GM23248 (cell line): ENCODE results near the gene SLC35E2B. TPM values are rescaled to one million over a fixed set of nuclear protein-coding genes. Genes with fewer than 3 reads are reported as not detected.
"Not testable (repeated sequence)": the region's sequence is repeated elsewhere in the genome, so short reads cannot be mapped to it uniquely, and the experiment has no call there.

Source experiments
- DNase-seq: peaks from one replicate; pipeline ENCODE4 v3.0.0-alpha.2; 2015
- H2AFZ ChIP-seq: fragments of 200-600 bp; sonication (generic); 2 replicates; pipeline ENCODE4 v1.6.1; 2016; ENCODE audit warnings: antibody characterized with exemption
- H3F3A ChIP-seq: fragments of 200-600 bp; sonication (generic); 2 replicates; pipeline ENCODE4 v1.6.1; 2016; ENCODE audit warnings: mild to moderate bottlenecking, antibody characterized with exemption, mixed run types; ENCODE audit not compliant: insufficient read depth
- H3K27ac ChIP-seq: fragments of 200-600 bp; sonication (generic); 2 replicates; pipeline ENCODE4 v1.5.1; 2016; ENCODE audit warnings: mild to moderate bottlenecking
- H3K27me3 ChIP-seq: fragments of 200-600 bp; sonication (generic); replicated peaks from 2 replicates; pipeline ENCODE4 v1.6.1; 2016; ENCODE audit warnings: mild to moderate bottlenecking; ENCODE audit not compliant: insufficient read depth
- H3K36me3 ChIP-seq: fragments of 200-600 bp; sonication (generic); 2 replicates; pipeline ENCODE4 v1.6.1; 2016; ENCODE audit warnings: low read depth, mild to moderate bottlenecking
- H3K4me1 ChIP-seq: fragments of 200-600 bp; sonication (generic); 2 replicates; pipeline ENCODE4 v1.6.1; 2016; ENCODE audit warnings: mild to moderate bottlenecking; ENCODE audit not compliant: insufficient read depth
- H3K4me2 ChIP-seq: fragments of 200-600 bp; sonication (generic); one replicate; pipeline ENCODE4 v1.6.1; 2016; ENCODE audit warnings: mild to moderate bottlenecking; ENCODE audit not compliant: unreplicated experiment
- H3K4me3 ChIP-seq: fragments of 200-600 bp; sonication (generic); 2 replicates; pipeline ENCODE4 v1.5.1; 2016; ENCODE audit warnings: mild to moderate bottlenecking
- H3K79me2 ChIP-seq: fragments of 200-600 bp; sonication (generic); 2 replicates; pipeline ENCODE4 v1.6.1; 2016; ENCODE audit warnings: mild to moderate bottlenecking; ENCODE audit not compliant: insufficient read depth
- H3K9ac ChIP-seq: fragments of 200-600 bp; sonication (generic); 2 replicates; pipeline ENCODE4 v1.6.1; 2016; ENCODE audit warnings: mild to moderate bottlenecking
- H3K9me2 ChIP-seq: fragments of 200-600 bp; sonication (generic); 2 replicates; pipeline ENCODE4 v1.6.1; 2016; ENCODE audit warnings: mixed run types, mild to moderate bottlenecking, moderate library complexity; ENCODE audit not compliant: insufficient read depth
- H3K9me3 ChIP-seq: fragments of 200-600 bp; sonication (generic); one replicate; pipeline ENCODE4 v1.6.1; 2017; ENCODE audit warnings: low read depth
- H4K20me1 ChIP-seq: fragments of 200-600 bp; sonication (generic); 2 replicates; pipeline ENCODE4 v1.6.0; 2016; ENCODE audit not compliant: insufficient read depth
- WGBS, 2 experiments: methylation state at CpG; one replicate each; pipeline ENCODE4 v1.1.6; 2015 to 2017; ENCODE audit warnings: low lambda C conversion rate in 2 of 2, low coverage in 1 of 2; ENCODE audit errors: missing lambda C conversion rate in 2 of 2; 5-methylcytosine and 5-hydroxymethylcytosine counted together
- in situ Hi-C: fragments of 300-500 bp; cut with MboI; formaldehyde crosslinking; loops from 2 replicates; pipeline ENCODE4 v1.15.0; 2020
- polyA plus RNA-seq: library from polyadenylated mRNA; unstranded; fragments of >200 nt; fragmentation: Nextera tagmentation; extraction: Ambion mirVana; gene quantifications from 2 replicates; pipeline ENCODE4 v1.2.1, GENCODE V29; 2016
- total RNA-seq: library from RNA; depleted of rRNA; stranded (reverse); fragments of >200 nt; shearing (Covaris generic); gene quantifications from 2 replicates; pipeline ENCODE4 v1.2.3, GENCODE V29; 2014; rRNA removed

Gene SLC35E2B
- total RNA-seq, result 32.5 and 38.3 TPM in 2 replicates
- 22.2 and 23.4 TPM in 2 replicates for polyA plus RNA-seq

DNA sequence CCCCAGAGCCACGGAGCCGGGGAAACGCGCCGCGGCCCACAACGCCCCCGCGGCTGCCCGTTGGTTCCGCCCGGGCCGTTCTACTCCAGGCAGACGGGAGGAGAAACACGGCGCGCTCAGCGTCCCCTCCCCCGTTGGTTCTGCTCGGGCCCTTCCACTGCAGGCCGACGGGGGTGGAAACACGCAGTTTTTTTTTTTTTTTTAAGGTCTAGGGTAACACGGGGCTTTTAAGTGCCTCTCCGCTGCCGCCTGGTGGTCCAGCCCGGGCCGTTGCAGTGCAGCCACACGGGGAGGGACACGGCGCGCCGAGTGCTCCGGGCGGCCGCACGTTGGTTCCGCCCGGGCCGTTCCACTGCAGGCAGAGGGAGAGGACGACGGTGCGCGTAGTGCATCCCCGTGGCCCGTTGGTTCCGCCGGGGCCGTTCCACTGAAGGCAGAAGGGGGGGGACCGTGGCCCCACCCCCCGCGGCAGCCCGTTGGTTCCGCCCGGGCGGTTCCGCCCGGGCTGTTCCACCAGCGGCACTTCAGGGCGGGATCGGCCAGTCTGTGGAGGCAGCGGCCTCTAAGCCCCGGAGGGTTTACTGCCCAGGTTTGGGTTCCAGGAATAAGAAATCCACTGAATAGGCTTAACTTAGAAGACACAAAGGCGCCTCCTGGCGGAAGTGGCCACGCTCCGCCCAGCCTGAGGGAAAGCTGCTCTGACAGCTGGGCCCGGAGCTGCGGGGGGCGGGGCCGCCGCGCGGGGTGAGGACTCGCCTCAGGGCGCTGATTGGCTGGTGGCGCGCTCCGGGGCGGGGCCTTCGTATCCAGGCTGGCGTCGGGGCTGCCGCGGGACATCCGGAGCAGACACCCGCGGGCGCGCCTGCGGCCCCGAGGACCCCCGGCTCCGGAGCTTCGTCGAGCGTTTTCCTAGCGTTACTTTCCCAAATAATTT lies at the start of gene SLC35E2B:
TSS of gene SLC35E2B (minus strand) at position 82 of the 934 bp plus-strand sequence. CDS start 16,096 bp downstream, outside the sequence.
- H3K4me1 ChIP-seq, H3K27me3 ChIP-seq, H3K9me2 ChIP-seq, H3K36me3 ChIP-seq, H4K20me1 ChIP-seq, H3F3A ChIP-seq, in situ Hi-C loops, H3K9me3 ChIP-seq: not testable (repeated sequence)
- Histone ChIP-seq H2AFZ (peak within 1 kb of the TSS; percentile 55), H3K79me2 (peaks cover 22% of the 10 kb centered on the region), H3K9ac (peak within 1 kb of the TSS; percentile 80), H3K4me3 (peak within 1 kb of the TSS; percentile 74), H3K4me2 (peak within 1 kb of the TSS; percentile 89), H3K27ac (peak within 1 kb of the TSS; percentile 85)
- WGBS, 2 experiments, result 1 to 2% methylated on average over 29 to 45 of the region's 98 CpGs
- peak; percentile 94 for DNase-seq

- Histone ChIP-seq H3K4me2 (peak overlapping the region; percentile 16), H3K79me2 (peaks cover 24% of the 10 kb centered on the region), H3K9ac (peak overlapping the region; percentile 42; the same call in 1 of the 2 replicates), H3K27ac (peak overlapping the region; percentile 72)
- H3K9me3 ChIP-seq, H3K4me1 ChIP-seq, H3K4me3 ChIP-seq, H4K20me1 ChIP-seq, H2AFZ ChIP-seq, H3K36me3 ChIP-seq, in situ Hi-C loops, H3F3A ChIP-seq, H3K9me2 ChIP-seq, H3K27me3 ChIP-seq: not testable (repeated sequence)
- WGBS, 2 experiments, result 2% methylated on average over 9 to 12 of the region's 12 CpGs
- peak; percentile 96 for DNase-seq
Observed at GRCh38 chr1:1741013-1741412, 48.4 kb upstream of the SLC35E2B start.

DNA sequence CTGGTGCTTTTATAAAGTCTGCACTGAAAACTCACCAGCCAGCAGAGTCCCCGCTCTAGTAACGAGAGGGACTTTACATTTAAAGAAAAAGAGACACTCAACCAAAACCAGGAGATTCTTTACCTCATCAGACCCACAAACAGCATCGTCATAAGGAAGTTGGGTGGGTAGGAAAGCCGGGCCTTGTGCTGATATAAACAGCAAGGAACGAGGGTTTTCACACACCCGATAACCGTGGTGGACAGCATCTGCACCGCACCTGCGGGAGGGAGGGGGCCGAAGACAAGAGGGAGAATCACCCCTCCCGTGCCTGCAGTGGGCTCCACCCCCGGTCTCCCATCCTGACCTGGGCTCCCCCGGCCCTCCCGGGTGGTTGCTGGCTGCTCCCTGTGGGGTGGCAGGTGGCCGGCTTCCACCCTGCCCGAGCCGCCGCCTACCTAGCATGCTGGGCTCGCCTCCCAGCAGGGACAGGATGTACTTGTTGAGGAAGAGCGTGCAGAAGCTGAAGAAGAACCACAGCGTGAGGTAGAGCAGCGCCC lies 46.3 kb upstream of the SLC35E2B start:
- H3K27me3 ChIP-seq, H3K36me3 ChIP-seq, H3F3A ChIP-seq, DNase-seq, H3K9ac ChIP-seq, H2AFZ ChIP-seq, H3K4me3 ChIP-seq, H3K9me3 ChIP-seq, H3K4me1 ChIP-seq, H3K4me2 ChIP-seq, in situ Hi-C loops, H3K9me2 ChIP-seq, H4K20me1 ChIP-seq, H3K27ac ChIP-seq: not testable (repeated sequence)
- 83 to 84% methylated on average over 8 to 12 of the region's 22 CpGs for WGBS, 2 experiments
- peaks cover 24% of the 10 kb centered on the region for H3K79me2 ChIP-seq

DNA sequence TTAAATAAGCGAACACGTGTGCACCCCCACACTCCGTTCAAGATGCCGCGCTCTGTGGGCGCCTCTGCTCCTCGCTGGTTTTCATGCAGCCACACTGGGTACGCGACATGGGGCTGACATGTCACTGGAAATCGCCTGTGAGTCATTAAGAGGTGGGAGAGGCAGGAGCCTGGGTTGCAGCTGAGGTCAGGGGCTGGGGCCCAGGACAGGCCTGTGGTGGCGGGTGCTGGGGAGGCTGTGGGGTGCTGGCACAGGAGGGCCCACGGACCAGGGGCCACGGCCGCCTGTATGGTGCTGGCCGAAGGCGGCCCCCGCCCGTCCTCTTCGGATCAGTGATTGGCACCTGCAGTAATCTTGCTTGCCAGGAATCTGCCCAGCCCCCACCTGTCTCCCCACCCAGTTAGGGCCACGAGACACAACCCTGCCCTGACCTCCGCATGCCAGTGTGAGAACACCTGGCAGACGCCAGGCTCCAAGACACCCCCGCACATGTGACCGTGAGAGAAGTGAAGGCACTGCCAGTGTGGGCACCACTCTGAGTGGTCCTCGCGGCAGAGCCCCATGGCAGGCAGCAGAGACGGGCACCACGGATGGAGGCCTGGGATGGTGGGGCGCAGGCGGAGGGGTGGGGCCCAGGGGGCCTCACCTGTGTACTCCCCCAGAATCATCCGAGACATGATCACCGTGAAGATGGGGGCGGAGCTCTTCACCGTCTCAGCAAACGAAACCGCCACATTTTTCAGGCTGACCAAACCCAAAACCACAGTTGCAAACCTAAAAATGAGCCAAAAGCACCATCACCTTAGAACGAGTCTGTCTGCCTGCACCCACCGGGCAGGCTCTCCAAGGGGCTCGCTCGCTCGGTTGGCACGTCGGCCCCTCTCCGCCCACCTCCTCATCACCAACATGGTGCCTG lies 45.3 kb upstream of the SLC35E2B start:
- H3K27ac ChIP-seq, in situ Hi-C loops, H3K27me3 ChIP-seq, H3K9me2 ChIP-seq, H3K9ac ChIP-seq, H4K20me1 ChIP-seq, H3K4me3 ChIP-seq, H3F3A ChIP-seq, DNase-seq, H2AFZ ChIP-seq, H3K36me3 ChIP-seq, H3K9me3 ChIP-seq, H3K4me1 ChIP-seq, H3K4me2 ChIP-seq: not testable (repeated sequence)
- WGBS, 2 experiments, result 94 to 97% methylated on average over 18 to 19 of the region's 44 CpGs
- H3K79me2 ChIP-seq, result peaks cover 17% of the 10 kb centered on the region
